SU-DHL-6 (cell line): ENCODE results near the gene PLK1.
"Not testable (repeated sequence)": the region's sequence is repeated elsewhere in the genome, so short reads cannot be mapped to it uniquely, and the experiment has no call there.

ENCODE experiments used
- H2AFZ ChIP-seq: fragments of 200-600 bp; sonication (generic); 2 replicates; pipeline ENCODE4 v1.6.1; 2014; ENCODE audit warnings: low read depth, mild to moderate bottlenecking, moderate library complexity, mixed read lengths, antibody characterized with exemption, low read length; ENCODE audit not compliant: severe bottlenecking
- H3F3A ChIP-seq: fragments of 200-600 bp; shearing (Covaris generic); 2 replicates; pipeline ENCODE4 v1.6.0; 2016; ENCODE audit warnings: antibody characterized with exemption, mild to moderate bottlenecking; ENCODE audit not compliant: insufficient read depth
- H3K27ac ChIP-seq: fragments of 200-600 bp; sonication (generic); 2 replicates; pipeline ENCODE4 v1.5.1; 2016; ENCODE audit warnings: low read depth, mild to moderate bottlenecking, low read length, moderate library complexity, mixed read lengths
- H3K27me3 ChIP-seq: fragments of 200-600 bp; sonication (generic), shearing (Covaris generic); 2 replicates; pipeline ENCODE4 v1.6.0; 2014; ENCODE audit warnings: mild to moderate bottlenecking, low read length
- H3K36me3 ChIP-seq: fragments of 200-600 bp; sonication (generic); 2 replicates; pipeline ENCODE4 v1.6.1; 2014; ENCODE audit warnings: mild to moderate bottlenecking, low read length, mixed read lengths
- H3K4me2 ChIP-seq: fragments of 300-600, 200-600 bp; shearing (Covaris generic), sonication (generic); 2 replicates; pipeline ENCODE4 v1.6.0; 2014; ENCODE audit warnings: low read length, low read depth, mild to moderate bottlenecking; ENCODE audit not compliant: poor library complexity, severe bottlenecking
- H3K4me3 ChIP-seq: fragments of 200-600 bp; sonication (generic); 2 replicates; pipeline ENCODE4 v1.5.1; 2014; ENCODE audit warnings: antibody characterized with exemption, low read length, mild to moderate bottlenecking, mixed read lengths; ENCODE audit not compliant: insufficient read depth, poor library complexity, severe bottlenecking
- H3K79me2 ChIP-seq: fragments of 200-600 bp; sonication (generic); 2 replicates; pipeline ENCODE4 v1.6.1; 2014; ENCODE audit warnings: mild to moderate bottlenecking, low read length, moderate library complexity; ENCODE audit not compliant: insufficient read depth
- H3K9ac ChIP-seq: fragments of 200-600 bp; sonication (generic); 2 replicates; pipeline ENCODE4 v1.7.0; 2014; ENCODE audit warnings: mild to moderate bottlenecking, low read length
- H3K9me2 ChIP-seq: fragments of 200-600 bp; sonication (generic); replicated peaks from 2 replicates; pipeline ENCODE4 v1.6.1; 2014; ENCODE audit warnings: low read length; ENCODE audit not compliant: insufficient read depth
- H3K9me3 ChIP-seq: fragments of 200-600 bp; sonication (generic); 2 replicates; pipeline ENCODE4 v1.6.1; 2014; ENCODE audit warnings: low read length, mixed read lengths; ENCODE audit not compliant: insufficient read depth
- H4K20me1 ChIP-seq: fragments of 200-600 bp; sonication (generic); 2 replicates; pipeline ENCODE4 v1.6.1; 2014; ENCODE audit warnings: low read depth, mild to moderate bottlenecking, antibody characterized with exemption, low read length, moderate library complexity, mixed read lengths
- EZH2phosphoT487 ChIP-seq: fragments of 200-600 bp; sonication (generic), shearing (Covaris generic); conservative IDR thresholded peaks from 2 replicates; pipeline ENCODE4 v1.6.1; 2018; ENCODE audit warnings: mild to moderate bottlenecking, antibody characterized with exemption, low read length, moderate library complexity, mixed read lengths
- TF ChIP-seq, protein P1 (sequence below): fragments of 200-600 bp; sonication (generic); IDR thresholded peaks from one replicate; pipeline ENCODE4 v1.5.1; 2017; ENCODE audit warnings: antibody characterized with exemption, mild to moderate bottlenecking, low read length, moderate library complexity; ENCODE audit not compliant: insufficient read depth, poor library complexity, severe bottlenecking

The PLK1 gene

DNA sequence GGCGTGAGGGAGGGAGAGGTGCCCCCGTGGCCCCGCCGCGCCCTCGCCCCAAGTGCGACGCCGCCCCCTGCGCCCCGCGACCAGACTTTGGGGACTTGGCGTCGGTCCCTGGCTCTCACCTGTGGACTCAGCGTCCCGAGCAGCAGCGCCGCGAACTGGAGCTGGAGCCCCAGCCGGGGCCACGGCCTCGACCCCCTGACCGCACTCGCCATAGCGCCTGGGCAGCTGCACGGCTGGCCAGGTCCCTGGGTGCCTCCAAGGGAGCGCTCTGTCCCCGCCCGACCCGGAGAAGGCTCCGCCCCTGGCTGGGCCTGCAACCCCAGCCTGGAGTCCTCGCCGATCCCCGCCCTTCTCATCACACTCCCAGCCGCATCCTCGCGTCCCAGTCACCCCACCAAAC, 34.3 kb downstream of the PLK1 start, which contains the start of gene ERN2:
Gene ERN2, minus strand, starts transcription at position 247 of the 400 bp plus-strand sequence. Its CDS starts 35 bp downstream, at position 212.
- no peaks in the 10 kb centered on the region for H3F3A ChIP-seq
- H3K9ac ChIP-seq: no peak within 1 kb of the TSS
- no peaks in the 10 kb centered on the region for H3K79me2 ChIP-seq
- no peaks in the 10 kb centered on the region; the same call in 1 of the 2 replicates for H3K9me3 ChIP-seq
- H3K4me3 ChIP-seq: no peak within 1 kb of the TSS
- no peak within 1 kb of the TSS for H2AFZ ChIP-seq
- H3K27ac ChIP-seq: no peak within 1 kb of the TSS
- no peaks in the 10 kb centered on the region; the same call in 1 of the 2 replicates for H3K27me3 ChIP-seq
- no peaks in the 10 kb centered on the region for H4K20me1 ChIP-seq
- H3K4me2 ChIP-seq: no peak within 1 kb of the TSS
- no peak for TF ChIP-seq EZH2phosphoT487
- TF ChIP-seq, protein P1, sequence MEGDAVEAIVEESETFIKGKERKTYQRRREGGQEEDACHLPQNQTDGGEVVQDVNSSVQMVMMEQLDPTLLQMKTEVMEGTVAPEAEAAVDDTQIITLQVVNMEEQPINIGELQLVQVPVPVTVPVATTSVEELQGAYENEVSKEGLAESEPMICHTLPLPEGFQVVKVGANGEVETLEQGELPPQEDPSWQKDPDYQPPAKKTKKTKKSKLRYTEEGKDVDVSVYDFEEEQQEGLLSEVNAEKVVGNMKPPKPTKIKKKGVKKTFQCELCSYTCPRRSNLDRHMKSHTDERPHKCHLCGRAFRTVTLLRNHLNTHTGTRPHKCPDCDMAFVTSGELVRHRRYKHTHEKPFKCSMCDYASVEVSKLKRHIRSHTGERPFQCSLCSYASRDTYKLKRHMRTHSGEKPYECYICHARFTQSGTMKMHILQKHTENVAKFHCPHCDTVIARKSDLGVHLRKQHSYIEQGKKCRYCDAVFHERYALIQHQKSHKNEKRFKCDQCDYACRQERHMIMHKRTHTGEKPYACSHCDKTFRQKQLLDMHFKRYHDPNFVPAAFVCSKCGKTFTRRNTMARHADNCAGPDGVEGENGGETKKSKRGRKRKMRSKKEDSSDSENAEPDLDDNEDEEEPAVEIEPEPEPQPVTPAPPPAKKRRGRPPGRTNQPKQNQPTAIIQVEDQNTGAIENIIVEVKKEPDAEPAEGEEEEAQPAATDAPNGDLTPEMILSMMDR: no peak
- H3K36me3 ChIP-seq: no peaks in the 10 kb centered on the region
- no peaks in the 10 kb centered on the region for H3K9me2 ChIP-seq

DNA sequence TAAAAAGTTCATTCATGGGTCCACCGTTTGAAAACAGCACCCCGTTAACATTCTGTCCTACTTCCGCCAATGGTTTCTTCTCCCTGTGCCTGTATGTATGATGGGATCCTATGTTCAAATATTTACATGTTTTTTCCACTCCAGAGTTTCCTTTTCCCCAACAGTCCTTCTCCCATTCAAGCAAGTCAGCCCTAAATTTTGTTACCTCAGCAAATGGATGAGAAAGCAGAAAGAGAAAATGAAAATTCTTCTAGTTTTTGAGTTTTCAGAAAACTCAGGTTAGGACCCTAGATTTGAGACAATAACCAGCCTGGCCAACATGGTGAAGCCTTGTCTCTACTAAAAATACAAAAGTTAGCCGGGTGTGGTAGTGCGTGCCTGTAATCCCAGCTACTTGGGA, 37.8 kb downstream of the PLK1 start:
- Histone ChIP-seq H3K9me3 (no peaks in the 10 kb centered on the region), H3K4me3 (no peak overlapping the region), H3K36me3 (no peaks in the 10 kb centered on the region), H3K27me3 (no peaks in the 10 kb centered on the region; the same call in 1 of the 2 replicates), H2AFZ (no peak overlapping the region), H3K9ac (no peak overlapping the region), H3K79me2 (no peaks in the 10 kb centered on the region), H3K9me2 (no peaks in the 10 kb centered on the region), H3F3A (no peaks in the 10 kb centered on the region), H3K4me2 (no peak overlapping the region), H3K27ac (no peak overlapping the region), H4K20me1 (no peaks in the 10 kb centered on the region)
- TF ChIP-seq, protein P1: no peak

DNA sequence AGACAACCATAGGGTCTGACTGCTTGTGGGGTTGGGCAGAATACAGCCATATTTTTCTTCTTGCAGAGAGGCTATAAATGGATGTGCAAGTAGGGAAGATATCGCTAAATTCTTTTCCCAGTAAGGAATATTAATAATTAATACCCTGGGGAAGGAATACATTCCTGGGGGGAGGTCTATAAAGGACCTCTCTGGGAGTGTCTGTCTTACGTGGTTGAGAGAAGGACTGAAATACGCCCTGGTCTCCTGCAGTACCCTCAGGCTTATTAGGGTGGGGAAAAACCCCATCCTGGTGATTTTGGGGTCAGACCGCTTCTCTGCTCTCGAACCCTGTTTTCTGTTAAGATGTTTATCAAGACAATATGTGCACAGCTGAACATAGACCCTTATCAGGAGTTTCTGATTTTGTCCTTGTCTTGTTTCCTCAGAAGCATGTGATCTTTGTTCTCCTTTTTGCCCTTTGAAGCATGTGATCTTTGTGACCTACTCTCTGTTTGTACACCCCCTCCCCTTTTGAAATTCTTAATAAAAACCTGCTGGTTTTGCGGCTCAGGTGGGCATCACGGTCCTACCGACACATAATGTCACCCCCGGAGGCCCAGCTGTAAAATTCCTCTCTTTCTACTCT, 44.0 kb downstream of the PLK1 start:
- H3K9ac ChIP-seq, H2AFZ ChIP-seq, H3K27ac ChIP-seq, H3F3A ChIP-seq, H3K27me3 ChIP-seq, H4K20me1 ChIP-seq, H3K9me3 ChIP-seq, H3K79me2 ChIP-seq, H3K4me2 ChIP-seq, H3K9me2 ChIP-seq, H3K36me3 ChIP-seq, H3K4me3 ChIP-seq: not testable (repeated sequence)

DNA sequence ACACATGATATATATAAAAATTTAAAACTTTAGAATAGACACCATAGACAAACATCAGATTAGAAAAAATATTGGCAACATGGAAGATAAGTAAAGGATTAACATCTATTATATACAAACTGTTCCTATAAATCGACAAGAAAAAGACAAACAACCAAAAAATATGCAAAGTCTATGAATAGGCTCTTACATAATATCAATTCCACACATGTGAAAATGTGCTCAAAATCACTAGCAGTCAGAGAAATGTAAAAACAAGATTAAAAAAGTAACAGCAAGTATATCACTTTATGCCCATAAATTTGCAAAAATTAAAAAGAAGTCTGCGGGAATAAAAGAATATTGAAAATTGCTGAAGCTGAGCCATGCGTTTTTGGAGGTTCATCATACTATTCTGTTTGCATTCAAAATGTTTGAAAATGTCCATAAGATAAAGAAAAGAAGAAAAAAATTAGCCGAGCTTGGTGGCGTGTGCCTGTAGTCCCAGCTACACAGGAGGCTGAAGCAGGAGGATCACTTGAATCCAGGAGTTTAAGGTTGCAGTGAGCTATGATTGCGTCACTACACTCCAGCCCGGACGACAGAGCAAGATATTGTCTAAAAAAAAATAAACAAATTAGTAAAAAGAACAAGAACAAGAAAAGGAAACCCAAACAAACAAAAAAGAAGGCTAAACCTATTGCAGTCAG, 45.6 kb downstream of the PLK1 start:
- Histone ChIP-seq H2AFZ (no peak overlapping the region), H3K79me2 (no peaks in the 10 kb centered on the region), H3K27ac (no peak overlapping the region), H3K4me2 (no peak overlapping the region), H3F3A (no peaks in the 10 kb centered on the region), H4K20me1 (no peaks in the 10 kb centered on the region), H3K4me3 (no peak overlapping the region), H3K9me2 (no peaks in the 10 kb centered on the region), H3K27me3 (no peaks in the 10 kb centered on the region; the same call in 1 of the 2 replicates), H3K9ac (no peak overlapping the region), H3K36me3 (no peaks in the 10 kb centered on the region), H3K9me3 (no peaks in the 10 kb centered on the region)
- TF ChIP-seq, protein P1: no peak
- TF ChIP-seq EZH2phosphoT487: no peak
